Epithelial cell of prostate (primary cell): ENCODE measurements around the gene C11orf21.

Source experiments
- DNase-seq: peaks from one replicate; pipeline ENCODE4 v3.0.0-alpha.2; 2011; ENCODE audit warnings: low read depth, low spot score
- H3K27ac ChIP-seq: fragments of 450-650 bp; 2 replicates; pipeline ENCODE4 v1.5.1; 2017; ENCODE audit warnings: mild to moderate bottlenecking

Gene C11orf21

DNA sequence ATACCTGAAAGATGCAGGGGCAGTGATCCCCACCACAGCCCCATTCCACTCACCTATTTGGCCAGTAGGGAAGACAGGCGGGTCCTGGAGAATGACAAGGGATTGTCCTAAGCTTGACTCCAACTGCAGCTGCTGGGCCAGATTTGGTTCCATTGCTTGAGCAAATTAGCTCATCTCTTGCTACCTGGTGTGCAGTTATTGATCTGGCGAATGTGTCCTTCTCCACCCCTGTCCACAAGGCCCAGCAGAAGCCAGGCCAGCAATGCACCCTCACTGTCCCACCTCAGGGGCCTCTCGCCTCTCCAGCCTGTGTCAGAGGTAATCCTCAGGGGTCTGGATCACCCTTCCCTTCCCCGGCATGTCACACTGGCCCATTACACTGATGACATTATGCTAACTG lies 23.4 kb upstream of the C11orf21 start:
- H3K27ac ChIP-seq: no peak overlapping the region
- no peak for DNase-seq

DNA sequence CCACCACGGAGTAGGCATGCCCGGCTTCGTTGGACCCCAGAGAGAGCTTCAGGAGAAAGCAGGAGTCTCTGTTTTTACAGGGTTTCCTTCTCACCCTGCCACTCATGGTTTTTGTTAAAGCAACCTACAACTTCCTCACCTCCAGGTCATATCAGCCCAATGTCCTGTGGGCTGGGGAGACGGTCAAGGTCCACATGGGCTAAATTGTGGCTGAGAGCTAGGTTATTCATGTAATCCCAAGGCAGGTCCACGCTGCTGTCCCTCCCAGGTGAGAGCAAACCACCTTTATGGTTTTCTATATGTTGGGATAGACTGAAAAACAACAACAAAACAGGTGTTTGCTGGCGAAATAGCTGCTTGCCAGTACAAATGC lies 19.6 kb upstream of the C11orf21 start:
- no peak overlapping the region for H3K27ac ChIP-seq
- no peak for DNase-seq

DNA sequence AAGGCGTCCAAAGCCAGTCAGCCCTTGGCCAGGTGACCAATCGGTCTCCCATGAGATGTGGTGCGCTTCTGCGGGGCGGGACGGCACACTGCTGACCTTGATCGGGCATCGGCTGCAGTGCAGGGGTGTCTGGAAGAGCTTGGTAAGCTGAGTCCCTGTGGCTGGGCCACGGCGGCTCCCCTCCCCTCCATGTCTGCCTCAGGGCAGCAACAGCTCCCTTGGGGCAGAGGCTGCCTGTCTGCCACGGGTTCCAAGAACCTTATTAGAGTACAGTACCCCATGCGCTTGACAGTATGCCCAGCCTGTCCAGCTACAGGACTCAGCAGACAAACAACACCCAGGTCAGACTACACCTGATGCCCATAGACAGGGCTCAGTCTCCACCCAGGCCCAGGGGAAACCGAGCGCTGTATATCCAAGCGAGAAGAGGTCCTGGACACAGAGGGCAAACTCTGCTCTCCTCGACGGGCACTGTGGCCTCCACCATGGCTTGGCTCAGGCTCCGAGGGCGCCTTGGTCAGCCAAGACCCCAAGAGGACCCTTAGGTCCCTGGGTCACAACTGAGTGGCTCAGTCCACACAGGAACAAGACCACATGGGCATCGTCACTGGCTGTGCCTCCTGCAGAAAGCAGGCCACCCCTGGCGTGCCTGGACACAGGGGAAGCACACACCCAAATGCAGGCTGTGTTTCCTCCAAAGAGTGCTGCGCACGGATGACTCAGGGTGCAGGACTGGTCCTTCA lies 19.0 kb upstream of the C11orf21 start:
- no peak overlapping the region for H3K27ac ChIP-seq
- no peak for DNase-seq

DNA sequence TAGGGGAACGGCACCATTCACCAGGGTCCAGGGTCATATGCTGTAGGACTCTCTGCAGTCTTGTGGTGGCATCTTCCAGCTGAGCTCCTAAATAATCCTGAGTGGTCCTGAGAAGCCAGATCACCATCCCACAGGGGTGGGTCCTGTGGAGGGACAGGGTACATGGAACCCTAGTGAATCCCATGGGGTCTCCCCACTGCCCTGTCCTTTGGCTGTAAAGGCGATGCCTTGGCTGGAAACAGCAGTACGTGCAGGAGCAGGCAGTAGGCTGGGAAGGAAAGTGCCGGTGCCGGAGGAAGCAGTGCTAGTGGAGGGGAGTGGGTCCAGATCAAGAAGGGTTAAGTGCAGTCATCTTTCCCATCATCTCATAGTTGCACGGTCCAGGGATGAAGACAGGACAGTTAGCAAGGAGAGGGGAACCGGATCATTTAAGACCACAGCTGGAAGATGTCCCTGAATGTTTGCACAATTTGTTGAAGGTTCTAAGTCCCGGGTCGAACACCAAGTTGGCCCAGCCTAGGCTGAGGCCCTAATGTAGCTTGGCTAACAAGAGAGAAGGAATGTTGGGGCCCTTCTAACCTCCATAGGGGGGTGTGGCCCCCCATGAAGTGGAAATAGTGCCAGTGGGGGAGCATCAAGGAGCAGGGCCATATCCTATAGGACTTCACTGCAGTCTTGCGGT lies 18.2 kb upstream of the C11orf21 start:
- no peak for DNase-seq

DNA sequence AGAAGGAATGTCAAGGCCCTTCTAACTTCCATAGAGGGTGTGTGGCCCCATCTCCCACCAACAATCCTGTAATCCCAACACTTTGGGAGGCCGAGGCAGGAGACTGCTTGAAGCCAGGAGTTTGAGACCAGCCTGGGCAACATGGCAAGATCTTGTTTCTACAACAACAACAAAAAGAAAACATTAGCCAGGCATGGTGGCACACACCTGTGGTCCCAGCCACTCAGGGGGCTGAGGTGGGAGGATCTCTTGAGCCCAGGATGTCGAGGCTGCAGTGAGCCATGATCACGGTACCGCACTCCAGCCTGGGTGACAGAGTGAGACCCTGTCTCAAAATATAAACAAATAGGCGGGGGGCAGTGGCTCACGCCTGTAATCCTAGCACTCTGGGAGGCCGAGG lies 17.0 kb upstream of the C11orf21 start:
- DNase-seq: no peak
- H3K27ac ChIP-seq: no peak overlapping the region

More for the DNA sequence above, 18.2 kb upstream of the C11orf21 start:
- H3K27ac ChIP-seq: no peak overlapping the region

DNA sequence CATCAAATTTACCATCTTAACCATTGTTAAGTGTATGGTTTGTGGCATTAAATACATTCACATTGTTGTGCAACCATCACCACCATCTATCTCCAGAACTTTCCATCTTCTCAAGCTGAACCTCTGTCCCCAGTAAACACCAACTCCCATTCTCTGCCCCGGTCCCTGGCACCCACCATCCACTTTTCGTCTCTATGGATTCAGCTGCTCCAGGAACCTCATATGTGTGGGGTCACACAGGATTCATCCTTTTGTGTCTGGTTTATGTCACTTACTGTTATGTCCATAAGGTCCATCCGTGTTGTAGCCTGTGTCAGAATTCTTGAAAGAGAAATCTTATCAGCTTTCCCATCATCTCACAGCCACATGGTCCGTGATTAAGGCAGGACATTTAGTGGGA lies 16.4 kb upstream of the C11orf21 start:
- no peak for DNase-seq
- H3K27ac ChIP-seq: no peak overlapping the region

DNA sequence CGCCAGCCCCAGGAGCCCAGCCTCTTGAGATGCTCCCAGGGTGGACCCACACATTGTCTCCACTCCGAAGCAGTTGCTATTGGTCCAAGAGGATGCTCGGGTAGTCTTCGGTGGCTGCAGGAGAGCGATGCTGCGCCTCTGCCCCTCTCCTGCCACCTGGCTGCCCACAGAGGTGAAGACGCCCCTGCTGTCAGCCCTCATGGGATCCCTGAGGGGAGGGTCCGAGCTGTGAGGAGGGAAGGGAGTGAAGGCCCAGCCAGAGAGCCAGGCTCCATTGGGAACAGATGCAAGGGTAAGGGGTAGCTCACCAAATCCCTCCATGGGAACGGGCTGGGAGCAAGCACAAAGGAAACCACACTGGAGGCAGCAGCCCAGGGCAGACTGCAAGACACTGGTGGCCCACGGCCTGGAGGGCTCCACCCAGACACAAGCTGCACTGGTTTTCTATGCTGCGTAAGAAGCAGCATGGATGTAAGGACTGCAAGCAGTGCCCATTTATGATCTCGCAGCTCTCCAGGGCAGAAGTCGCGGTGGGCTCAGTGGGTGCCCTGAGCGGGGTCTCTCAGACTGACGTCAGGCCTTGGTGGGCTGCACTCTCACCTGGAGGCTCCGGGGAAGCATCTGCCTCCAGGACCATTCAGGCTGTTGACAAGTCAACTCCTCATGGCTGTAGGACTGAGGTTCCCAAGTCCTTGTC lies 15.8 kb upstream of the C11orf21 start:
- H3K27ac ChIP-seq: no peak overlapping the region
- no peak for DNase-seq

DNA sequence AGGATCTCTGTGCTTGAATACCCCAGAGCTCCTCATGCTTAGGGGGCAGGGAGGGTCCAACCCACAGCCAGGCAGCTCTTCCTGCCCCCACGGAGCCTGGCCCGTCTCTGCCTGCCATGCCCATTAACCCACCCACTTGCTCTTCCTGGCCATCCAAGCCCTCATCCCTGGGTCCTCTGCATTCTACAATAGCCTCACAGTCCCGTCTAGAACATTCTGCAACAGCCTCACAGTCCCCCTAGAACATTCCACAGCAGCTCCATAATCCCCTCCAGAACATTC lies 15.2 kb upstream of the C11orf21 start:
- no peak overlapping the region for H3K27ac ChIP-seq
- no peak for DNase-seq

DNA sequence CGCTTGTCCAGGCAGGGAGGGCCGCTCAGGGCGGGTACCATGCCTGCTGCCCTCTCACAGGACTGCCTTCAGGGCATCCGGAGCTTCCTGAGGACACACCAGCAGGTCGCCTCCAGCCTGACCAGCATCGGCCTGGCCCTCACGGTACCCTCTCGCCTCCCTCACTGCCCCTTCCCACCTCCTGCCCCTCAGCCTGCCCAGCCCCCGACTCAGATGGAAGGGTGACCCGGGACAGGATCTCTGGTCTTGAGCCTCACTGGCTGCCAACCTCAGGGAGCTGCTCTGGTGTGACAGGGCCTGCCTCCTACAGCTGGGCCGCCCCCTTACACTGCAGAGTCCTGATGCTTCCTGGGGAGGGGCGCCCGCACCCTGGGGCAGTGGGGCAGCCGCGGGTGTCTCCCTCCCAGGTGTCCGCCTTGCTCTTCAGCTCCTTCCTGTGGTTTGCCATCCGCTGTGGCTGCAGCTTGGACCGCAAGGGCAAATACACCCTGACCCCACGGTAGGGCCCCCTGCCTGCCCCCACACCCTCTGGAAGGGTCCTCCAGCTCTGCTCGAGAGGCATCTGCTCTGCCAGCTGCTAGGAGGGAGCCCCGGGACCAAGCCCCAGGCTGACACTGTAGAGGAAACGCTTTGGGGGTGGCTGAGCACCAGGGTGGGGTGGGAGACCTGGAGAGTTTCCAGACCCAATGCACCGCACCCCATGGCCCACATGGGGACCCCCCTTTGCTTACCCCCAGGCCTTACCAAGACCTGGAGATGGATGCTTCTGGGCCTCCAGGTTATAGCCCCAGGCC lies 14.6 kb upstream of the C11orf21 start:
- DNase-seq: no peak
- no peak overlapping the region for H3K27ac ChIP-seq

DNA sequence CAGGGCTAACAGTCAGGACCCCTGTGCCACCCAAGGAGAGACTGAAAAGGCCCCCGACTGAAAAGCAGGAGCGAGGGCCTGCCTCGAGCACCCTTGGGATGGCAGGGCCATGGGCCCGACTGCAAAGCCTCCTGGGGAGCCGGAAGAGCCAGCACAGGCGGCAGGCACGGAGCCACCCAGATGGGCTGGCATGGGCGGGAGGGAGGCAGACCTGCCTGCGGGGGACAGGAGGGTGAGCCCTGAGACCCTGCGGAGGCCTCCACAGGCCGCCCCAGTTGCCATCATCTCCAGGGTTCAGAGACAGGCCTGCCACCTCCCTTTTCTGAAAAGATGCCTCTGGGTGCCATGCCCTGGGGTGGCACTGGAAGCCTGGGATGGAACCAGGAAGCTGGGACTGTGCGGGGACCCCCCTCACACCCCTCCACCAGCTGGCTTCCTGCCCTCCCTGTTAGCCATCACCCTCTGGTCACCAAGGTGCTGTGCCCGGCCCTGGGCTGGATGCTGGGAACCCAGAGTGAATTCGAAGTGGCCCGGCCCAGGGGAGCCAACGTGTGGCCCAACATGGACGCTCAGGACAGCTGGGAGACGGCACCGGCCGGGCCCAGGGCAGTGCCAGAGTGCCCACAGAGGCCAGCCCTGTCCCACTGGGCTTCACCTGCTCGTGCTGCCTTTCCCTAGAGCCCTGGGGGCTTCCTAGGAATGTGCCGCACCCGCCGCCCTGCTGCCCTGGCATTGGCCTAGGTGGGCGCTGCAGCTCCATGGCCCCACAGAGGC lies 13.9 kb upstream of the C11orf21 start:
- H3K27ac ChIP-seq: no peak overlapping the region
- DNase-seq: no peak

DNA sequence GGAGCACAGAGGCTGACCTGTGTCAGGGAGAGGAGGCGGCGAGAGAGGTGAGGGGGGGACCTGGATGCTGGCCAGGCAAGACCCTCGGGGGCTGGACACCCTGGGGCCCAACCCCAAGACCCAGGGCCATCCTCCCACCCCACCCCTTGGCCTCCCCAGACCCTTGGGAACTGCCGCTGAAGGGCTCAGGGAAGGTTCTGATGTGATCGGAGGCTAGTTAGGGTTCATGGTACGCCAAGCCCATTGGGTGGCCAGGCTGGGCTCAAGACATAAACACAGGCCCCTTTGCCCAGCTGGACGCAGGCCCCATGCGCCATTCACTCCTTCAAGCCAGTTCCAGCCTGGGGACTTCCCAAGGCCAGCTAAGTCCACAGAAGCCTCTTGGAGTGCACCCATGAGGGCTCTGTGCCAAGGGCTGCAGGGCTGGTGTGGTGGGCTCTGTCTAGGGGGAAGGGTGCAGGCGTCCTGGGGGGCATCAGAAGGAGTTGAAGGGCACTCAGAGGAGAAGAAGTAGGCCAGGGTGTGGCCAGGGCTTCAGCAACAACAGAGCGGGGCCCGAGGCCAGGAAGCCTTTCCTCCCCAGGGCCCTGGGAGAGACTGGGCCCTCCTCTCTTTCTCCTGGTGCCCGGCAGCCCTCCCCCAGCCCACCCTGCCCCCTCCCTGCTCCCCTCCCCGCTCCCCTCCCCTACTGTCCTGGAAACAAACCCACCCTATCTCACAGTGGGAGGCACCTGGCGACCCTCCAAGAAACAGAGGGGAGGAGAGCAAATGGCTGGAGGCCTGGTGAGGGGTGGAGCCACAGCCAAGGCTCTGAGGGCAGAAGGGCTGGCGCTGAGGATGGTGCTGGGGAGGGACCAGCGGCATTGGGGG lies 13.0 kb upstream of the C11orf21 start:
- DNase-seq: no peak
- H3K27ac ChIP-seq: no peak overlapping the region

DNA sequence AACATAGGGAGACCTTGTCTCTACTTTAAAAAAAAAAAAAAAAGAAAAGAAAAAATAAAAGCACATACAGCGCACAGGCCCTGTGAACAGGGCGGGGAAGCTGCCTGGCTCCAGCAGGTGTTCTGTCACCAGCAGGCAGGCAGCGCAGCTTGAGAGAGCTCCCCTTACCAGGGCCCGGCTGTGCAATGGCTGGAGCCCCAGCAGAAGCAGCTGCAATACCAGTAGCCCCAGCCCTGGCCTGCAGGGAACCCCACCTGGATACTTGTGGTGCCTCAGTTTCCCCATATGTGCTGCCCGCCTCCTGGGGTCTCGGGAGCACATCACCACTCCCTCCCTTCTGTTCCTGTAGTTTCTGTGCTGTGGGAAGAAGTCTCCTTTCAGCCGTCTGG lies 12.4 kb upstream of the C11orf21 start:
- no peak for DNase-seq
- no peak overlapping the region for H3K27ac ChIP-seq

DNA sequence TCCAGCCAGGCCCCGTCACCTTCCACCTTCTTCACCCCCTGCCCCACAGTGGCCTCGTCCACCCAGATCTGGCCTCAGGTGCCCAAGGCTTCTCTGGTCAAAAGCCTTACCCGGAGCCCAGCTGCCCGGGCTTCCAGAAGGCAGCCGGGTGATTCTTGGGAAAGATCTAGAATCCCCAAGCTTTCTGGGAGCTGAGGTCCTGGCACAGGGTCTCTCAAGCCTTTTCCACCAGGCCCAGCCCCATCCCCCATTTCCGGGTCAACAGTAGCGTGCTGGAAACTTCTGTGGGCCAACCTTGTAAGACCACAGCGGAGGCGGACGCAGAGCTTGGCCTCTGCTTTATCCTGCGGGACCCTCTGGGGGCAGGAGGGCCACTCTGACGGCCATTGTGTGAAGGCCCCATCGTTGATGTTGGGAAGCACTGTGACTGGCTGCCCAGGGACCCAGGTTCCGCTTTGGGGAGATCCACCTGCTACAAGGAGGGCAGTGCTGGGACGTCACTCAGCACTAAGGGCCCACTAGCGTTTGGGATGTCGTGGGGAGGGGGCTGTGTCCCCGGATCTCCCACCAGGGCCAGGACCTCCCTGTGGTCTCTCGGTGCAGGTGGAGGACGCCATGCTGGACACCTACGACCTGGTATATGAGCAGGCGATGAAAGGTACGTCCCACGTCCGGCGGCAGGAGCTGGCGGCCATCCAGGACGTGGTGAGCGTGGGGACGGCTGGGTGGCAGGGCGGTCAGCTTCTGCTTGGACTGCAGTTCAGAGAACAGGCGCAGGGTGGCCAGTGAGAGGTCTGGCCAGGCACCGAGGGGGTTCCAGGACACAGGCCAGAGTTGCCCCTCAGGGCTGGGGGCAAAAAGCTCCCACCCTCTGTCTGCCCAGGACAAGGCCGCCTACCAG lies 11.6 kb upstream of the C11orf21 start:
- no peak overlapping the region for H3K27ac ChIP-seq
- DNase-seq: no peak

DNA sequence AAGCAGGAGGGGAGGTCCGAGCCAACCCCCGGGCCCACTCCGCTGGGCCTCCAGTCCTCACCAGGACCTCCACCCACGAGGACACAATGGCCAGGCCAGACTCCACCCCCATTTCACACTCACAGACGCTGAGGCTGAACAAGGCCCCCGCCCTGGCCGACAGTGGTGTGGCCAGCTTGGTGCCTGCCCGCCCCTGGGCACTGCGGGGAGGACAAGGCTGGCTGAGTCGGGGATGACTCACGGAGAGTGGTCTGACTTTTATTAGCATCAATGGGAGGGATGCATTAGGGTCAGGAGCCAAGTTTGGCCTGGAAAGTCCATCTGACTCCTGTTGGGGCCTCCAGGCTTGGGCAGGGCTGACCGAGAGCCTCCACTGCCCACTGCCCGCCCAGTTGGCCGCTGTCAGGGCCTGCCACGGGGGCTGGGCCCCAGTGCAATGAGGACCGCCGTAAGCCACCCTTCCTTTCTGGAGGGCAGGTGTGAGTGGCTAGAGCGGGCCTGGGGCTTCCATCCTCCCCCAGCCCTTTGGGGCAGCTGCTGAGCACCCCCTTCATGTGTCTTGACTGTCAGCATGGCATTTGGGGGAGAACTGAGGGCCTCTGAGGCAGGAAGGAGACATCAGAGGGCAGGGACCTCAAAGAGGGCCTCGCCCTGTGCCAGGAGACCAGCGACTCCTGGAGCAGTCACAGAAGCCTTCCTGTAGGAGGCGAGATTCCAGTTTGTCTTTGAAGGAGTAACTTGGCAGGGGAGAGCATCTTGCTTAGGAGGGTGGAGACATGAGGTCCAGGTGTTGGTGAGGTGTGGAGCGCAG lies 10.7 kb upstream of the C11orf21 start:
- H3K27ac ChIP-seq: no peak overlapping the region
- no peak for DNase-seq

DNA sequence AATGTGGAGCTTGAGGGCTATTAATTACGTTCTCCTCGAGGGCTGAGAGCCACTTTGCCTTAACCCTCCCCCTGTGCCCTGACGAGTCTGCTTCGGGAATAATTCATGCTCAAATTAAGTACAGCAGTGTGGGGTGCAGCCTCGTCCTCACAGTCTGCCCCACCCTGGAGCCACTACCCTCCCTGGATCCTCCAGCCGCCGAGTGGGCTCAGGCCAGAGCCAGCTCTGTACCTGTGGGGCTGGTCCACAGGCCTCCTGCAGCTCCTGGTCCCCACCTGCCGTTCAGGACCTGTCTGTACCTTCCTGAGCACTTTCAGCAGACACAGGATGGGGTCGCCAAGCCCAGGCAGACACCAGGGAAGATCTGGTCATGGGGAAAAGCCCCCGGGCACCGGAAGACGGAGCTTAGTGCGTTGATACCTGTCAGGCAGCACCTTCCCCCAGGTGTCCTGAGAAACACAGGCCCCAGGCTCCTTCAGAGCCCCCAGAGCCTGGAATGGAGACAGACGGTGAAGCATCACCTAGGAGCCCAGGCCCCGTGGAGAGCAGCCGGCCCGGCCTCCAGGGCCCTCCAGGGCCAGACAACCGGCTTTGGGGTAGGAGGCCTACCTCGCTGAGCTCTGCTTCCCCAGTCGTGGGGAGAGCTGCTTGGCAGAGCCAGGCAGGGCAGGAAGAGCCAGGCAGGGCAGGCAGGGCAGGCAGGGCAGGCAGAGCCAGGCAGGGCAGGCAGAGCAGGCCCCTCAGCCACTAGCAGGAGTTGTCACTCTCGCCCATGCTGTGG lies 9.8 kb upstream of the C11orf21 start:
- no peak for DNase-seq
- no peak overlapping the region for H3K27ac ChIP-seq

DNA sequence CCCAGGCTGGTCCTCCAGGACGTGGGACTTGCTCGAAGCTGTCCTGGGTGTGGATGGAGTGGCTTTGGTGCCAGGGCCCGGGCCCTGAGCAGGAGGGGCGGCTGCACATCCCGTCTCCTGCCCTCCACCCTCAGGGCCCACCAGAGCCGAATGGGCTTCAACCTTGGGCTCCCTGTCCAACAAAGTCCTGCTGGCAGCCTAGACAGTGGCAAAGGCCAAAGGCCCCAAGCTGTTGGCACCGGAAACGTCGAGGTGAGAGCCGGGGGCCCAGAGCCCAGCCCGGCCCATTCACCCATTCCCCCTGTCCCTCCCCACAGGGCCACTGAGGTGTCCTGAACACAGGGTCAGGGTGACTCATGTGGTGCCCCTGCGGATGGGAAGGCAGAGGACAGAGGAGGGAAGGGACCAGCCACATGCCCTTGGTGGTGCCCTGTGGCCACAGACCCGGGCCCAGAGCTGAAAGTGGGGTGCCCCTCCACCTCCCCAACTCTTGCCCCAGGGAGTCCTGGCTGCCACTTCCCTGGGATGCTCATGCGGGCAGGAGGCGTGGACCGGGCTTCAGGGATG lies 9.2 kb upstream of the C11orf21 start:
- no peak for DNase-seq
- no peak overlapping the region for H3K27ac ChIP-seq
